A549 (cell line): ENCODE measurements around the gene CHRM5. TPM values are rescaled to one million over a fixed set of nuclear protein-coding genes. Genes with fewer than 3 reads are reported as not detected.
A peak's percentile ranks its signal among the peaks of the same experiment; 100 is the strongest.

ENCODE experiments used
- ATAC-seq, 2 experiments: fragments of 200-7000 bp in 1 of 2; fragments of >200 bp in 1 of 2; cut with Nextera tagmentation in 1 of 2; cut with Tn5 transposase in 1 of 2; 3 replicates each; pipeline versions ENCODE4 v1.8.0 to v1.9.1; 2018 to 2020; ENCODE audit warnings: mild to moderate bottlenecking in 1 of 2, moderate library complexity in 1 of 2
- CTCF ChIA-PET: fragments of 300-600 bp; sonication (Branson Sonifier 250); formaldehyde crosslinking; extraction: SDS; loops from one replicate; lab custom pipeline; 2021; ENCODE audit warnings: antibody characterized with exemption, inconsistent platforms; lab: Yijun Ruan, JAX
- POLR2A ChIA-PET: fragments of 350-600 bp; formaldehyde crosslinking; extraction: SDS; loops from one replicate; lab custom pipeline; 2021; ENCODE audit warnings: antibody characterized with exemption, inconsistent platforms; lab: Yijun Ruan, JAX
- DNase-seq, 2 experiments: peaks; one replicate each; pipeline versions ENCODE4 v3.0.0 to v3.0.0-alpha.2; 2011 to 2016; ENCODE audit warnings: low read depth in 1 of 2, low spot score in 1 of 2
- FAIRE-seq: peaks from 2 replicates; lab custom pipeline; 2011; peaks lifted over from hg19 to GRCh38; lab: Jason Lieb, UNC
- H3K27ac ChIP-seq, 2 experiments: fragments of >200 bp; sonication (Bioruptor Twin); formaldehyde crosslinking; 3 replicates each; pipeline ENCODE4 v1.5.1; 2016 to 2017
- H3K4me1 ChIP-seq: fragments of >200 bp; sonication (Bioruptor Twin); formaldehyde crosslinking; 3 replicates; pipeline ENCODE4 v1.6.1; 2016
- H3K4me2 ChIP-seq: fragments of >200 bp; sonication (Bioruptor Twin); formaldehyde crosslinking; 3 replicates; pipeline ENCODE4 v1.6.1; 2016
- H3K4me3 ChIP-seq: fragments of >200 bp; sonication (Bioruptor Twin); formaldehyde crosslinking; 3 replicates; pipeline ENCODE4 v1.5.1; 2016
- H3K9me3 ChIP-seq: fragments of >200 bp; sonication (Bioruptor Twin); formaldehyde crosslinking; 3 replicates; pipeline ENCODE4 v1.6.1; 2016
- BHLHE40 ChIP-seq: IDR thresholded peaks from 2 replicates; pipeline ENCODE4 v1.6.1; 2012; ENCODE audit warnings: low read depth, low read length, inconsistent platforms
- CBX8 ChIP-seq: fragments of 200-600 bp; sonication (generic); IDR thresholded peaks from 2 replicates; pipeline ENCODE4 v1.6.1; 2016
- CEBPB ChIP-seq, 2 experiments: fragments of >200 bp in 1 of 2; sonication (Bioruptor Twin) in 1 of 2; formaldehyde crosslinking in 1 of 2; IDR thresholded peaks; 2 replicates each; pipeline ENCODE4 v1.6.1; 2012 to 2016
- EHF ChIP-seq: fragments of 250-450 bp; sonication (Bioruptor Pico); IDR thresholded peaks from 2 replicates; pipeline ENCODE4 v1.5.0; 2020; ENCODE audit warnings: mild to moderate bottlenecking
- EHMT2 ChIP-seq: fragments of 200-600 bp; sonication (generic); IDR thresholded peaks from 2 replicates; pipeline ENCODE4 v1.6.1; 2016; ENCODE audit warnings: antibody characterized with exemption, low read depth, mild to moderate bottlenecking, moderate library complexity
- ELK1 ChIP-seq: fragments of 150-350 bp; IDR thresholded peaks from 2 replicates; pipeline ENCODE4 v1.6.1; 2014; ENCODE audit warnings: low read depth, mild to moderate bottlenecking, low read length
- ESRRA ChIP-seq: fragments of 150-350 bp; IDR thresholded peaks from 2 replicates; pipeline ENCODE4 v1.6.1; 2014; ENCODE audit warnings: mild to moderate bottlenecking, low read length, borderline replicate concordance
- GATA3 ChIP-seq: IDR thresholded peaks from 2 replicates; pipeline ENCODE4 v1.6.1; 2012; ENCODE audit warnings: borderline replicate concordance
- HOXB13 ChIP-seq: fragments of 250-450 bp; sonication (Bioruptor Pico); IDR thresholded peaks from 2 replicates; pipeline ENCODE4 v1.5.0; 2020; ENCODE audit warnings: low read depth, mild to moderate bottlenecking, moderate library complexity
- HOXB5 ChIP-seq: fragments of 250-450 bp; sonication (Bioruptor Pico); IDR thresholded peaks from 2 replicates; pipeline ENCODE4 v1.5.0; 2020; ENCODE audit warnings: mild to moderate bottlenecking, moderate library complexity
- JUN ChIP-seq, 2 experiments: fragments of >200 bp; sonication (Bioruptor Twin); formaldehyde crosslinking; IDR thresholded peaks; 2 replicates in 1 of 2; 3 replicates in 1 of 2; pipeline ENCODE4 v1.6.1; 2016 to 2017
- MAFK ChIP-seq: fragments of 450-650 bp; IDR thresholded peaks from 2 replicates; pipeline ENCODE4 v1.6.1; 2014; ENCODE audit not compliant: partially characterized antibody
- MYC ChIP-seq: IDR thresholded peaks from 2 replicates; pipeline ENCODE4 v1.6.1; 2012; ENCODE audit warnings: mild to moderate bottlenecking, inconsistent platforms, low read length, improper control_type of control experiment, borderline replicate concordance
- PHF8 ChIP-seq: fragments of 200-600 bp; sonication (generic); IDR thresholded peaks from 2 replicates; pipeline ENCODE4 v1.6.1; 2016; ENCODE audit warnings: low read depth, mild to moderate bottlenecking, antibody characterized with exemption, moderate library complexity, borderline replicate concordance
- RFX5 ChIP-seq: fragments of 450-650 bp; IDR thresholded peaks from 2 replicates; pipeline ENCODE4 v1.7.1; 2014; ENCODE audit warnings: antibody characterized with exemption, mild to moderate bottlenecking, moderate library complexity
- SMC3 ChIP-seq: fragments of >200 bp; sonication (Bioruptor Twin); formaldehyde crosslinking; IDR thresholded peaks from 3 replicates; pipeline ENCODE4 v1.6.1; 2018; ENCODE audit warnings: inconsistent platforms
- TFCP2L1 ChIP-seq: fragments of 250-450 bp; sonication (Bioruptor Pico); IDR thresholded peaks from 2 replicates; pipeline ENCODE4 v1.5.0; 2021; ENCODE audit warnings: mild to moderate bottlenecking
- ZFP36 ChIP-seq: fragments of 450-650 bp; IDR thresholded peaks from 2 replicates; pipeline ENCODE4 v1.6.1; 2014; ENCODE audit warnings: borderline replicate concordance; ENCODE audit not compliant: partially characterized antibody
- WGBS: methylation state at CpG from one replicate; pipeline ENCODE4 v1.1.6; 2017; ENCODE audit errors: missing lambda C conversion rate; 5-methylcytosine and 5-hydroxymethylcytosine counted together
- polyA plus RNA-seq, 4 experiments: library from polyadenylated mRNA; depleted of rRNA in 3 of 4; stranded (reverse); fragments of >200 nt; fragmentation: RNase III in 1 of 4; extraction: RNeasy Plus Mini Kit Qiagen cat#74134 plus additional on column Dnase treatment in 1 of 4; gene quantifications; 2 replicates in 3 of 4; 3 replicates in 1 of 4; pipeline ENCODE4 v1.2.3, GENCODE V29; 2011 to 2017
- TF ChIP-seq, protein P1 (sequence below): IDR thresholded peaks from 2 replicates; pipeline ENCODE4 v1.6.1; 2012
- TF ChIP-seq, protein P2 (sequence below): IDR thresholded peaks from 2 replicates; pipeline ENCODE4 v1.6.1; 2012; ENCODE audit warnings: low read depth, borderline replicate concordance

The CHRM5 gene
- polyA plus RNA-seq, 2 of the 4 experiments (the other 2 are of a cell fraction), result not detected

DNA sequence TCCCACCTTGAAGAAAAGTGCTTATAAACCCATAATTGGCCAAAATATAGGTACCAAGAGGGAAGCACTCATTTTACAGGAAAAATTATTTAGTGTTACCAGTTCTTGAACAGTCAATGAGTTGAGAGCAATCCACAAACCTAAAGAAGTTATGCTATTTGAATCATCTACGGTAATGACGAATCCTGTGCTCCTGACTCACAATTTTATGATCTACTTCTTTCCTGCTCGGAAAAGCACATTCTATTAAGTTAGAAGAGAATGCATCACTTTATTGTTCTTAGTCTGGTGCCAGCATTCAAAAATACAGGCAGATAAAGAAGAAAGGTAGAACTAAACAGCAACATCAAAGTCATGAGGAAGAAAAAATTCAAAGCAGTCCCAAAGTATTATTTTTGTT lies 33.2 kb downstream of the CHRM5 start:
- Histone ChIP-seq H3K4me2 (no peak overlapping the region), H3K4me3 (no peak overlapping the region), H3K9me3 (no peaks in the 10 kb centered on the region), H3K4me1 (no peaks in the 10 kb centered on the region), H3K27ac (no peak overlapping the region)
- WGBS, result 57% methylated on average over 3 of the region's 3 CpGs
- TF ChIP-seq BHLHE40, result no peak
- FAIRE-seq (no peak), ATAC-seq (no peak), DNase-seq (no peak)
- POLR2A ChIA-PET, result no interaction called here
- CTCF ChIA-PET, result no interaction called here

DNA sequence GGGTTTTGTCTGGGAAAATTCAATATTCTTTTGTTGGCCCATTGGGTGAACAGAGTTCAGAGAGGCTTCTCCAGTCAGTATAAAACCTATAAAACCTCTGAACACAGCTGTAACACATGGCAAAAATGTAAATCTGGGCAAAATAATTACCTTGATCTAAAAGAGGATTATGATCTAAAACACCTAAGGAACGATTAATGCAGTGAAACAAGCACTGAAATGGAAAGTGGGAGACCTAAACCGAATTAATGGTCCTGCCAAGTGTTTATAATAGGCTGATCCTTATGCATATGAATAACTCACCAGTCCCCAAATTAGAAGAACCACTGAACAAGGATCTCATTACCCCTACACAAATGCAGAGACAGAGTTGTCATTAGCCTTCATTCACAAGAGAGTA lies 38.1 kb downstream of the CHRM5 start:
- TF ChIP-seq CEBPB (IDR thresholded peaks at IDR 0.05) (no peak), GATA3 (no peak), SMC3 (no peak), TFCP2L1 (CRISPR knock-in tag) (no peak), EHF (CRISPR knock-in tag) (no peak), ELK1 (no peak), MYC (no peak), EHMT2 (no peak), ESRRA (no peak)
- TF ChIP-seq, protein P1, sequence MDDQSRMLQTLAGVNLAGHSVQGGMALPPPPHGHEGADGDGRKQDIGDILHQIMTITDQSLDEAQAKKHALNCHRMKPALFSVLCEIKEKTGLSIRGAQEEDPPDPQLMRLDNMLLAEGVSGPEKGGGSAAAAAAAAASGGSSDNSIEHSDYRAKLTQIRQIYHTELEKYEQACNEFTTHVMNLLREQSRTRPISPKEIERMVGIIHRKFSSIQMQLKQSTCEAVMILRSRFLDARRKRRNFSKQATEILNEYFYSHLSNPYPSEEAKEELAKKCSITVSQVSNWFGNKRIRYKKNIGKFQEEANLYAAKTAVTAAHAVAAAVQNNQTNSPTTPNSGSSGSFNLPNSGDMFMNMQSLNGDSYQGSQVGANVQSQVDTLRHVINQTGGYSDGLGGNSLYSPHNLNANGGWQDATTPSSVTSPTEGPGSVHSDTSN, result no peak
- DNase-seq (no peak), ATAC-seq (no peak), FAIRE-seq (peak; percentile 39)
- no peaks in the 10 kb centered on the region for H3K9me3 ChIP-seq
- H3K4me1 ChIP-seq, result no peaks in the 10 kb centered on the region
- POLR2A ChIA-PET, result no interaction called here
- H3K27ac ChIP-seq, result no peak overlapping the region
- 67% methylated on average over 2 of the region's 2 CpGs for WGBS
- no peak overlapping the region for H3K4me2 ChIP-seq
- CTCF ChIA-PET, result interaction anchor here (1.0 to 1.3 kb wide), 2 partner anchors 11 to 12 kb away, joined by 3 to 5 read pairs; no protein-coding TSS in a partner anchor
- H3K4me3 ChIP-seq, result no peak overlapping the region

DNA sequence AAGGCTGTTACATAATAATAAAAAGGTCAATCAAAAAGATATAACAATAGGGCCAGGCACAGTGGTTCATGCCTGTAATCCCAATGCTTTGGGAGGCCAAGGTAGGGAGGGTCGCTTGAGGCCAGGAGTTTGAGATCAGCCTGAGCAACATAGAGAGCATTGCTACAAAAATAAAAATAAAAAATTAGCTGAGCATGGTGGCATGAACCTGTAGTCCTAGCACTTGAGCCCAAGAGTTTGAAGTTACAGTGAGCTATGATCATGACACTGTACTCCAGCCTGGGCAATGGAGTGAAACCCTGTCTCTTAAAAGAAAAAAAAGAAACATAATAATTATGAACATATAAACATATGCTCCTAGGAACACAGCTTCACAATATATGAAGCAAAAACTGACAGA lies 41.4 kb downstream of the CHRM5 start:
- H3K27ac ChIP-seq, result no peak overlapping the region
- WGBS, result 86% methylated on average over 1 of the region's 1 CpG
- no peak for ATAC-seq
- ChIA-PET CTCF (no interaction called here), POLR2A (no interaction called here)
- TF ChIP-seq PHF8, result no peak
- TF ChIP-seq ZFP36, result no peak
- TF ChIP-seq CBX8, result no peak
- TF ChIP-seq, protein P2, sequence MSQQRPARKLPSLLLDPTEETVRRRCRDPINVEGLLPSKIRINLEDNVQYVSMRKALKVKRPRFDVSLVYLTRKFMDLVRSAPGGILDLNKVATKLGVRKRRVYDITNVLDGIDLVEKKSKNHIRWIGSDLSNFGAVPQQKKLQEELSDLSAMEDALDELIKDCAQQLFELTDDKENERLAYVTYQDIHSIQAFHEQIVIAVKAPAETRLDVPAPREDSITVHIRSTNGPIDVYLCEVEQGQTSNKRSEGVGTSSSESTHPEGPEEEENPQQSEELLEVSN, result no peak
- TF ChIP-seq HOXB5 (CRISPR knock-in tag), result no peak
- no peak for TF ChIP-seq HOXB13
- TF ChIP-seq RFX5, result no peak
- DNase-seq, result no peak
- H3K4me3 ChIP-seq, result no peak overlapping the region
- H3K4me2 ChIP-seq, result no peak overlapping the region
- peak; percentile 32 for FAIRE-seq
- H3K4me1 ChIP-seq, result no peaks in the 10 kb centered on the region
- no peaks in the 10 kb centered on the region for H3K9me3 ChIP-seq

- Histone ChIP-seq H3K27ac (no peak overlapping the region), H3K4me1 (no peaks in the 10 kb centered on the region), H3K4me3 (no peak overlapping the region), H3K4me2 (no peak overlapping the region), H3K9me3 (no peaks in the 10 kb centered on the region)
- no peak for FAIRE-seq
- ChIA-PET POLR2A (no interaction called here), CTCF (no interaction called here)
- TF ChIP-seq JUN (IDR thresholded peaks at IDR 0.05) (no peak), MAFK (no peak)
- no peak for DNase-seq
- WGBS, result 95% methylated on average over 5 of the region's 5 CpGs
- no peak for ATAC-seq
Observed at GRCh38 chr15:34010921-34011320, 42.6 kb downstream of the CHRM5 start.
